ENCODE measurements around the gene CCDC87.
"Not testable (repeated sequence)": the region's sequence is repeated elsewhere in the genome, so short reads cannot be mapped to it uniquely, and the experiment has no call there.

CCDC87 gene

GRCh38 chr11:66609721-66610617 lies 17.1 kb upstream of the CCDC87 start:
- H3K4me1 ChIP-seq, result no peaks in the 10 kb centered on the region
- no peaks in the 10 kb centered on the region for H3K9me3 ChIP-seq (ENCODE audit: control insufficient read depth, low read length)

GRCh38 chr11:66607126-66607834 lies 14.4 kb upstream of the CCDC87 start:
- H3K27ac ChIP-seq, result no peak overlapping the region
- H3K36me3 ChIP-seq (ENCODE audit: control insufficient read depth, insufficient read depth, low read length), result no peaks in the 10 kb centered on the region
- H3K9me3 ChIP-seq (ENCODE audit: control insufficient read depth, low read length), result no peaks in the 10 kb centered on the region
- no peak overlapping the region for H3K4me2 ChIP-seq (ENCODE audit: low read length)
- no peak overlapping the region for H2AFZ ChIP-seq
- TF ChIP-seq CTCF (IDR thresholded peaks at IDR 0.05), result no peak
- no peaks in the 10 kb centered on the region for H3K27me3 ChIP-seq (ENCODE audit: control insufficient read depth, insufficient read depth, low read length)
- H3K9ac ChIP-seq, result no peak overlapping the region
- H3K79me2 ChIP-seq, result no peaks in the 10 kb centered on the region
- H3K4me3 ChIP-seq (ENCODE audit: low read depth, low read length), result no peak overlapping the region
- no peaks in the 10 kb centered on the region for H3K4me1 ChIP-seq

More at GRCh38 chr11:66609721-66610617, 17.1 kb upstream of the CCDC87 start:
- no peak for TF ChIP-seq CTCF (IDR thresholded peaks at IDR 0.05)
- no peaks in the 10 kb centered on the region for H3K27me3 ChIP-seq (ENCODE audit: control insufficient read depth, insufficient read depth, low read length)
- no peak overlapping the region for H3K27ac ChIP-seq
- H3K9ac ChIP-seq, result no peak overlapping the region
- no peak overlapping the region for H3K4me3 ChIP-seq (ENCODE audit: low read depth, low read length)
- H2AFZ ChIP-seq, result no peak overlapping the region
- H3K36me3 ChIP-seq (ENCODE audit: control insufficient read depth, insufficient read depth, low read length), result no peaks in the 10 kb centered on the region
- H3K79me2 ChIP-seq, result no peaks in the 10 kb centered on the region
- H3K4me2 ChIP-seq (ENCODE audit: low read length), result no peak overlapping the region

- not testable (repeated sequence) for H3K79me2 ChIP-seq; H3K9ac ChIP-seq; H3K4me2 ChIP-seq (ENCODE audit: low read length); H3K4me3 ChIP-seq (ENCODE audit: low read depth, low read length); H3K4me1 ChIP-seq; H3K27ac ChIP-seq; H2AFZ ChIP-seq; H3K27me3 ChIP-seq (ENCODE audit: control insufficient read depth, insufficient read depth, low read length); H3K9me3 ChIP-seq (ENCODE audit: control insufficient read depth, low read length); H3K36me3 ChIP-seq (ENCODE audit: control insufficient read depth, insufficient read depth, low read length)
Observed at GRCh38 chr11:66606608-66607007, 13.7 kb upstream of the CCDC87 start.

GRCh38 chr11:66604155-66604554 lies 11.3 kb upstream of the CCDC87 start:
- Histone ChIP-seq H3K9ac (no peak overlapping the region), H3K4me1 (no peaks in the 10 kb centered on the region), H3K27ac (no peak overlapping the region), H3K36me3 (ENCODE audit: control insufficient read depth, insufficient read depth, low read length) (no peaks in the 10 kb centered on the region), H3K9me3 (ENCODE audit: control insufficient read depth, low read length) (no peaks in the 10 kb centered on the region), H3K27me3 (ENCODE audit: control insufficient read depth, insufficient read depth, low read length) (no peaks in the 10 kb centered on the region), H2AFZ (no peak overlapping the region), H3K79me2 (no peaks in the 10 kb centered on the region), H3K4me2 (ENCODE audit: low read length) (no peak overlapping the region), H3K4me3 (ENCODE audit: low read depth, low read length) (no peak overlapping the region)
- no peak for TF ChIP-seq CTCF (IDR thresholded peaks at IDR 0.05)

- no peak overlapping the region for H3K27ac ChIP-seq
- H3K4me2 ChIP-seq (ENCODE audit: low read length), result no peak overlapping the region
- H2AFZ ChIP-seq, result no peak overlapping the region
- H3K4me1 ChIP-seq, result no peaks in the 10 kb centered on the region
- H3K9me3 ChIP-seq (ENCODE audit: control insufficient read depth, low read length), result no peaks in the 10 kb centered on the region
- no peaks in the 10 kb centered on the region for H3K27me3 ChIP-seq (ENCODE audit: control insufficient read depth, insufficient read depth, low read length)
- H3K9ac ChIP-seq, result no peak overlapping the region
- H3K79me2 ChIP-seq, result no peaks in the 10 kb centered on the region
- no peak overlapping the region for H3K4me3 ChIP-seq (ENCODE audit: low read depth, low read length)
- H3K36me3 ChIP-seq (ENCODE audit: control insufficient read depth, insufficient read depth, low read length), result no peaks in the 10 kb centered on the region
- TF ChIP-seq CTCF (IDR thresholded peaks at IDR 0.05), result no peak
Observed at GRCh38 chr11:66603072-66603471, 10.2 kb upstream of the CCDC87 start.
